COLO668 (cell line): ENCODE measurements around the gene SBNO1.
"Not testable (repeated sequence)": the region's sequence is repeated elsewhere in the genome, so short reads cannot be mapped to it uniquely, and the experiment has no call there.

Source experiments
- DNase-seq: peaks from one replicate; lab custom pipeline; 2025; ENCODE audit not compliant: unreplicated experiment; lab: John Stamatoyannopoulos, UW

SBNO1 gene

GRCh38 chr12:123351349-123351748 is 13.3 kb downstream of the SBNO1 start:
- no peak for DNase-seq

GRCh38 chr12:123346946-123347345 is 17.7 kb downstream of the SBNO1 start:
- DNase-seq: no peak

- DNase-seq: no peak
Observed at GRCh38 chr12:123344086-123344485, 20.6 kb downstream of the SBNO1 start.

DNA sequence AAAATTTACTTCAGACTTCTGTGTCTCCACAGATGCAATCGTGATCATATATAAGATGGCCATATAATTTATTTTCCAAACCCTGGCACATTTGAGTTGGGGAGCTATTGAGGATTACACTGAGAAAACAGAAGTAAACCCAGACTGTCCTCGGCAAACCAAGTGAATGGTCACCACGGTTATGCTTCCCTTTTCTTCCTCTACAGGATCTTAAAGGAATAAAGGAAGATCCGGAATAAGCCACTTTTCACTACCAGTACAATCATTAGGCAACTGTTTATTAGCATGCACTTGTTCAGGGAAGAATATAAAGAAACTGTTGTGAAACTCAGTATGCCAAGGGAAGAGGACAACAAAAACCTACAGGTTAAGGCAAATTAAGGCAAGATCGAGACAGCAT is 27.6 kb downstream of the SBNO1 start:
- no peak for DNase-seq

DNA sequence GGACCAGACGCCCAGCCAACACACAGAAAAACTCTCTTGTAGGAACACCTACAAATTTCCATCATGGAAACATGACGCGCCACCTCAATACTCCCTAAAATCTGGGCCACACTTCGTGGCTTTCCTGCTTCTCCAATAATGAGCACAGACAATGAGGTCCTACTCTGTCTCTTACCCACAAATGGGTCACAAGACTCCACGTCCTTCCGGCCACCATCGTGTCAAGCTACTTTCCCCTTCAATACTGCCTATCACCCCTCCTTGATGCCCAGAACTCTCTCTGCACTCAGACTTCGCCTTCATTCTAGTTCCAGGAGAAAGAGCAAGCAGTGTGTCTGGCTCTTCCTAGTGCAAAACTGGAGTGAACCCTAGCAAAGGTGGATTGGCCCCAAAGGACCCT is 28.1 kb downstream of the SBNO1 start:
- no peak for DNase-seq

DNA sequence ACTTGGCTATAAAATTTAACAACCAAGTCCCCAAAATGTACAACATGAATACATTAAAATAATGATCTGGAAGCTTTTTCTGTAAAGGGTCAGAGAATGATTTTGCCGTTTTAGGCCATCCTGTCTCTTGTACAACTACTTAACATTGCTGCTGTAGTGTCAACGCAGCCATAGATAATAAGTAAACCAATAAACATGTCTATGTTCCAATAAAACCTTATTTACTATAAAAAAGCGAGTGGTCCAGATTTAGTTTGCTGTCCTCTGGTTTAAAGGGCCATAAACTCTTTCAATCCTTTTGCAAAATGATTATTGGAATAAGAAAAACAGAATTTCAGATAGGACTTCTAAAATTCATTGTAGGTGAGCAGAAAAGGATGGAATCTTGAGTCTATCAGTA is 29.2 kb downstream of the SBNO1 start:
- DNase-seq: no peak

GRCh38 chr12:123329799-123330198 is 34.8 kb downstream of the SBNO1 start:
- no peak for DNase-seq

- no peak for DNase-seq
Observed at GRCh38 chr12:123319826-123320225, 44.8 kb downstream of the SBNO1 start.

GRCh38 chr12:123319273-123319672 is 45.4 kb downstream of the SBNO1 start:
- DNase-seq: no peak

- DNase-seq: not testable (repeated sequence)
Observed at GRCh38 chr12:123313046-123313445, 51.6 kb downstream of the SBNO1 start.

DNA sequence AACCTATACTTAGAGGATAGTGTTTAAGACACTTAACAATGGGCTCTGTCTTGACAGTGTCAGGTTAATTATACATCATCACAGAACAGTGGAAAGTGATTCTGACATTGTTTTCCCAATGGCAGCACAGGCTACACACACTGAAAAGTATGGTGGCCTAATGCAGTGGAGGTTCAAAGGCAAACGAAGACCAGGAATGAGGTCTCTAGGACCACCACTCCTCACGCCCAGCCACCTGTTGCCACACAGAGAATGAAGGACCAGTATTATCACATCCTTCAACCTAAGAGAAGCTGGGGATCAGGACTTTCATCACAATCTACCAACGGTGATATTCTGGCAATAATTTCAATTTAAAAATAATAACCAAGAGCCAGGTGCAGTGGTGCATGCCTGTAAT is 58.4 kb downstream of the SBNO1 start:
- DNase-seq: no peak

DNA sequence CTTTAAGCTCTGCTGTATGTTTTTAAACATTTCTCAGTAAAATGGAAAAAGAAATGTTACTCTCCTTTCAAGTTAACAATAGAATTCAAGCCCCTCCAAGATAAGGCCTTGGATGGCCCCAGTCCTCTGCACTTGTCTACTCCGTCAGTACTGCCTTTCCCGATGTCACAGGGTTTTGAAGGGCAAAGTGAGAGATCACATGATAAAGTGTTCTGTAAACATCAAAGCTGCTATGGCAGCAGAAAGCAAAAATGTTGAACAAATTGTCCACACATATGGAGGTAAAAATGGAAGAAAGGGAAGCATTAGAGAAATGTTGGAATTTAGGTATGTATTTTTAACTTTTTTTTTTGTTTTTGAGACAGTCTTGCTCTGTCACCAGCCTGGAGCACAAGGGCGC is 59.5 kb downstream of the SBNO1 start:
- no peak for DNase-seq

- DNase-seq: no peak
Observed at GRCh38 chr12:123293178-123293760, 71.4 kb downstream of the SBNO1 start.

DNA sequence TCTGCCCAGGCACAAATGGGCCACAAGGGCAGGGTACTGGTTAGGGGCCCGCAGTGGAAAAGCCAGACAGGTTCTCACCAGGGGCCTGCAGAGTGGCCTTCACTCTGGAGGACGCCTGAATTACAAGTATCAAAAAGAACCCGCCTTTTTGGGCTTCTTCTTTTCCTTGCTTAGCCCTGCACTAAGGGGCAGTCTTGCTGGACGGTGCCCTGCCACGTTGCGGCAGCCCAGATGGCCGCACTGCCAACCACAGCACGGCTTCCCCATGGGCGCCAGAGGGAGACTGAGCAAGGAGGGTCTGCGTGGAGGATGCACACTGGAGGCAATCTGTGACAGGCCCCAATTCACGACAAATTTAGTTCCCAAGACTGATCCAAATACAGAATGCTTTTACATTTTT is 74.7 kb downstream of the SBNO1 start:
- no peak for DNase-seq

GRCh38 chr12:123288751-123289346 is 75.8 kb downstream of the SBNO1 start:
- DNase-seq: no peak

GRCh38 chr12:123286652-123287373 is 77.8 kb downstream of the SBNO1 start:
- DNase-seq: no peak

GRCh38 chr12:123284669-123285068 is 80.0 kb downstream of the SBNO1 start:
- no peak for DNase-seq

DNA sequence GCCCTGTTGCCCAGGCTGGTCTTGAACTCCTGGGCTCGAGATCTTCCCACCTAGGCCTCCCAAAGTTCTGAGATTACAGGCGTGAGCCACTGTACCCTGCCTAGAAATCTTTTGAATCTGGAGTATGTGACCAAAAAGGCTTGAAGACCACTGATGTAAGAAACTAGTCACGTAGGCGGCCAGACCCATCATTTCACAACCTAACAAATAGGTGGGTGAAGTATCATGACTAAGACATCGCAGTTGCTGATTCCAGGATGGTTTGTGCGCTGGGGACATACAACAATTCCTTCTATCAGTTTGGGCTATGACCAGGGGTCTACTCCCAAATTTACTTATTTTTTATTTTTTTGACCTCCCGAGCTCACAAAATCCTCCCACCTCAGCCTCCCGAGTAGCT is 81.2 kb downstream of the SBNO1 start:
- DNase-seq: no peak

DNA sequence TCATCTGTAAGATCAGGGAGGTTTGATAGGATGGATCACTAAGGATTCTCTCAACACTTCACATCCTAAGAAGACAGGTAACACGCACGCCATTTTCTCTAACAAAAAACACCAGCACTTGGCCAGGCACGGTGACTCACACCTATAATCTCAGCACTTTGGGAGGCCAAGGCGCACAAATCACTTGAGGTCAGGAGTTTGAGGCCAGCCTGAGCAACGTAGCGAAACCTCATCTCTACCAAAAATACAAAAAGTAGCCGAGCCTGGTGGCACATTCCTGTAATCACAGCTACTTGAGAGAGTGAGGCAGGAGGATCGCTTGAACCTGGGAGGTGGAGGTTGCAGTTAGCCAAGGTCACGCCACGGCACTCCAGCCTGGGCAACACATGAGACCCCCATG is 82.5 kb downstream of the SBNO1 start:
- no peak for DNase-seq

DNA sequence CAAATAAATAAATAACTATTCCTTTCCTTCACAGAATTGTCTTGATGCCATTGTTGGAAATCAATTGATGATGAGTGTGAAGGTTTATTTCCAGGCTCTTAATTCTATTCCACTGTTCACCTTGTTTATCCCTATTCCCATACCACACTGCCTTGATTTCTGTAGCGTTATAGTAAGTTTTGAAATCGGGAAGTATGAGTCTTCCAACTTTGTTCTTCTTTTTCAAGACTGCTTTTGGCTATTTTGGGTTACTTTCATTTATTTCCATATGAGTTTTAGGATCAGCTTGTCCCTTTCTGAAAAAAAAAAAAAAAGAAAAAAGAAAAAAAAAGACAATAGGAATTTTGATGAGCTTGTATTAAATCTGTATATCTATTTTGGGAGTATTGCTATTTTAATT is 83.7 kb downstream of the SBNO1 start:
- no peak for DNase-seq

DNA sequence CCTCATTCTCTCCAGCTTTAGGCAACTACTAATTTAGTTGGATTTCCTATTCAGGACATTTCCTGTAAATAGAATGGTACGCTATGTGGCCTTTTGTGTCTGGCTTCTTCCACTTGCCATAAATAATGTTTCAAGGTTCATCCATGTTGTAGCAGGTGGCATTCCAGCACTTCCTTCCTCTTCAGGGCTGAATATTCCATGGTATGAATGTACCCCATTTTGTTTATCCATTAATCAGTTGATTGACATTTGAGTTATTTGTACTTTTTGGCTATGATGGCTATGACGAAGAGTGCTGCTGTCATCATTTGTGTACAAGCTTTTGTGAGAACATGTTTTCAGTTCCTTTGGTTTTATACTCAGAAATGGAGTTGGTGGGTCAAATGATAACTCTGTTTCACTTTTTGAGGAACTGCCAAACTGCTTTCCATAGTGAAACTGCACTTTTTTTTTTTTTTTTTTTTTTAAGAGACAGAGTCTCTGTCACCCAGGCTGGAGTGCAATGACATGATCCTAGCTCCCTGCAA is 86.5 kb downstream of the SBNO1 start:
- DNase-seq: no peak

DNA sequence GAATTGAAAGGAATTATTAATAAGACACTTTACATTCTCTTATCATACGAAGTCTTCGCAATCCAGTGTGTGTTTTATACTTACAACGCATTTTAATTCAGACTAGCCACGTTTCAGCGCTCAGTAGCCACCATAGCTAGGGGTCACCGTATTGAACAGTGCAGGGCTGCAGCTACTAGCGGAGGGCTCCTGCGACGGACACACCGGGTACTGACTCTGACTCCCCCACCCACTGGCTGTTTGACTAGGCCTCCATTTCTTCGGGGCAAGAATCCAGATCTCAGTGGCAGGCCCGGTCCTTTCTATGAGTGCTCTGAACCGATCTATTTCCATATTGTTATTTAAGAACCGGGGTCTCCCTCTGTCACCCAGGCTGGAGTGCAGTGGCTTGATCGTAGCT is 91.5 kb downstream of the SBNO1 start:
- no peak for DNase-seq
